B cell (primary cell): Measurements from ENCODE around the gene HDAC7.

Experiments used
- CTCF ChIP-seq: fragments of 200-600 bp; IDR thresholded peaks from one replicate; pipeline ENCODE4 v1.8.0; 2022; ENCODE audit warnings: antibody characterized with exemption, mild to moderate bottlenecking
- EZH2 ChIP-seq: IDR thresholded peaks from 2 replicates; pipeline ENCODE4 v1.6.1; 2012; ENCODE audit warnings: borderline replicate concordance, low read depth, mild to moderate bottlenecking, moderate library complexity, low read length; ENCODE audit not compliant: insufficient read depth, poor library complexity, severe bottlenecking

- TF ChIP-seq CTCF = no peak
- no peak for TF ChIP-seq EZH2
Measured at GRCh38 chr12:47851303-47851952, 31.7 kb upstream of the HDAC7 start.
